Effector memory CD4-positive, alpha-beta T cell (primary cell): Measurements from ENCODE around the gene HIP1.
A peak's percentile ranks its signal among the peaks of the same experiment; 100 is the strongest.
"Not testable (repeated sequence)": the region's sequence is repeated elsewhere in the genome, so short reads cannot be mapped to it uniquely, and the experiment has no call there.

Source experiments
- DNase-seq, 3 donors: peaks; one replicate each; pipeline ENCODE4 v3.0.0-alpha.2; 2020
- H3K27ac ChIP-seq: 2 replicates; pipeline ENCODE4 v1.7.0; 2013; ENCODE audit warnings: mild to moderate bottlenecking, low read length, moderate library complexity; ENCODE audit not compliant: insufficient read depth, poor library complexity, severe bottlenecking
- H3K27me3 ChIP-seq: replicated peaks from 2 replicates; pipeline ENCODE4 v1.7.0; 2013; ENCODE audit warnings: mild to moderate bottlenecking, low read length; ENCODE audit not compliant: insufficient read depth, control insufficient read depth, poor library complexity, severe bottlenecking
- H3K36me3 ChIP-seq: 2 replicates; pipeline ENCODE4 v1.7.0; 2013; ENCODE audit warnings: mild to moderate bottlenecking, low read length, moderate library complexity; ENCODE audit not compliant: control insufficient read depth, insufficient read depth
- H3K4me1 ChIP-seq: 2 replicates; pipeline ENCODE4 v1.7.0; 2013; ENCODE audit warnings: low read length, mild to moderate bottlenecking; ENCODE audit not compliant: control insufficient read depth, insufficient read depth, poor library complexity, severe bottlenecking
- H3K4me3 ChIP-seq: 2 replicates; pipeline ENCODE4 v1.7.0; 2013; ENCODE audit warnings: low read length, low read depth, mild to moderate bottlenecking; ENCODE audit not compliant: insufficient read depth, poor library complexity, severe bottlenecking
- H3K9me3 ChIP-seq: 2 replicates; pipeline ENCODE4 v1.7.0; 2013; ENCODE audit warnings: mild to moderate bottlenecking, low read length, moderate library complexity; ENCODE audit not compliant: control insufficient read depth

Gene HIP1

DNA sequence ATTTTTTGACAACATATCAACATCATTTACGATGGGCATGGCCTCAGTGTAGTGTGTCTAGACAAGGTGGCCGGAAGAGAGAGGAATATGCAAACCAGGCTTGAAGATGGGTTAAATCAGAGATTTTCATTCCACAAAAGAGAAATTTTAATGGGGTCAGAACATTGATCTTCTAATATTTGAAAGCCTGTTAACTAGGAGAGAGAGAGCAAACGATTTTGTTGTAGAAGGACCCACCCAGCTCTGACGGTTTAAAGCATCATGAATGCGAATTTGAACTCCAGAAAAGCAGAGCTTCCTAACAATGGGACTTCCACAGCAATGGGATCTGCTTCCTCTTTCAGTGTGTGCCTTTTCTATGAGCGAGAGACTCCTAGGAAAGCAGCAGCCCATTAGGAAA is 246.7 kb downstream of the HIP1 start, which contains the start of gene SPDYE5:
TSS of gene SPDYE5 (plus strand) at position 301 of the 400 bp plus-strand sequence. CDS start 1,728 bp downstream, outside the sequence.
- H3K4me1 ChIP-seq = not testable (repeated sequence)

DNA sequence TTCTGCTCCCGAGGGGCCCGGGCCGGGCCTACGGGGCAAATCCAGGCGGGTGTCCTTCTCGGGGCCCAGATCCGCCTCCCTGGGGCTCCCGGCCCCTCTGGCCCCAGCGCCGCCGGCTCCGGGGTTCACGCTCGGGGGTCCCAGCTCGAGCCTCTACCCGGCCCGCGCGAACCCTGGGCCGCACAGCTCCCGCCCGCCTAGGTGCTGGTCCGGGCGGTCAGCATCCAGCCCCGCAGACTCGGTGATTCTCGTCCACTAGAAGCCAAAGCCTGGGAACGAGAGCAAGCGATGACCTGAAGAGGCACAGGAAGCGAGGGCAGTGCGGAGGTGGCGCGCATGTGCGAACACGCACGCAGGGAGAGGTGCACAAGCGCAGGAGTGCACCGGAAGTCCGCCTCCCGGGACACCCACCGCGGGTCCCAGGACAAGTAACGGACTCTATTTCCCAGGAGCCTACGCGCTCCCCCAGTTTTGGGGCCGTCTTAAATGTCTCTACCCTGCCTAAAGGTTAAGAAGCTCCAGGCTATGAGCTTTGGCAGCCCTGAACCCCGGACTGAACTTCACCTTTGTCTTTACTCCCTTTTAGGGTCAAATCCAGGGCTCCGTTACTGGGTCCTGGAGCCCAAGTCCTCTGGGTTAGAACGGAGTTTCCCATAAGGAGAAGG is 252.6 kb downstream of the HIP1 start, which contains the start of gene POM121C:
TSS of gene POM121C (minus strand) at position 321 of the 665 bp plus-strand sequence. CDS start 44,803 bp downstream, outside the sequence.
- Histone ChIP-seq H3K27ac (peak within 1 kb of the TSS; percentile 68), H3K4me3 (peak within 1 kb of the TSS; percentile 80)
- not testable (repeated sequence) for H3K36me3 ChIP-seq, H3K9me3 ChIP-seq, H3K27me3 ChIP-seq, H3K4me1 ChIP-seq
- peak; percentile 62 to 76 (median 72) for DNase-seq

More for the DNA sequence above, 246.7 kb downstream of the HIP1 start, which contains the start of gene SPDYE5:
- not testable (repeated sequence) for H3K36me3 ChIP-seq, H3K9me3 ChIP-seq, H3K4me3 ChIP-seq, DNase-seq, H3K27ac ChIP-seq, H3K27me3 ChIP-seq

GRCh38 chr7:75485355-75485978 is 253.3 kb downstream of the HIP1 start:
- not testable (repeated sequence) for H3K27me3 ChIP-seq, H3K4me1 ChIP-seq, H3K9me3 ChIP-seq, H3K36me3 ChIP-seq, DNase-seq
- Histone ChIP-seq H3K27ac (peak overlapping the region; percentile 68), H3K4me3 (peak overlapping the region; percentile 80)
